Measurements from ENCODE around the gene MEI1.

Gene MEI1

DNA sequence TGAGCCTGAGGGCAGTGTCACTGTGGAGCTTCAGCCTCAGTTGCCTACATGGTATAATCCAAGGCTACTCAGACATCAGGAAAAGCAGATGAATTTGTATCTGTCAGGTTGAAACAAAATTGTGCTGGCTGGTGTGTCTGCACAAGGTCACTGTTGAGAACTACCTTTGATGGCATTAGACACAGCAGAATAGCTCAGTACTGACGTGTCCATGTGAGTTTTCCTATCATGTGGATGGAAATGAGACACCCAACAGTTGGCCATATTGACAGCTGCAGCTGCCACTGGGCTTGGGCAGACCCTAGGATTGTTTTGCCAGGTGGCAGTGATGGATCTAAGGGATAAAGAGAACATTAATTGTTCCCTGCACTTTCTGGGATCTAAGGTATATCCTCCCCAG, 116.9 kb downstream of the MEI1 start:
- TF ChIP-seq, protein P1, sequence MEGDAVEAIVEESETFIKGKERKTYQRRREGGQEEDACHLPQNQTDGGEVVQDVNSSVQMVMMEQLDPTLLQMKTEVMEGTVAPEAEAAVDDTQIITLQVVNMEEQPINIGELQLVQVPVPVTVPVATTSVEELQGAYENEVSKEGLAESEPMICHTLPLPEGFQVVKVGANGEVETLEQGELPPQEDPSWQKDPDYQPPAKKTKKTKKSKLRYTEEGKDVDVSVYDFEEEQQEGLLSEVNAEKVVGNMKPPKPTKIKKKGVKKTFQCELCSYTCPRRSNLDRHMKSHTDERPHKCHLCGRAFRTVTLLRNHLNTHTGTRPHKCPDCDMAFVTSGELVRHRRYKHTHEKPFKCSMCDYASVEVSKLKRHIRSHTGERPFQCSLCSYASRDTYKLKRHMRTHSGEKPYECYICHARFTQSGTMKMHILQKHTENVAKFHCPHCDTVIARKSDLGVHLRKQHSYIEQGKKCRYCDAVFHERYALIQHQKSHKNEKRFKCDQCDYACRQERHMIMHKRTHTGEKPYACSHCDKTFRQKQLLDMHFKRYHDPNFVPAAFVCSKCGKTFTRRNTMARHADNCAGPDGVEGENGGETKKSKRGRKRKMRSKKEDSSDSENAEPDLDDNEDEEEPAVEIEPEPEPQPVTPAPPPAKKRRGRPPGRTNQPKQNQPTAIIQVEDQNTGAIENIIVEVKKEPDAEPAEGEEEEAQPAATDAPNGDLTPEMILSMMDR (IDR thresholded peaks at IDR 0.05; ENCODE audit: low read depth, low read length): no peak
- DNase-seq (ENCODE audit: extremely low read depth, low read depth): no peak

DNA sequence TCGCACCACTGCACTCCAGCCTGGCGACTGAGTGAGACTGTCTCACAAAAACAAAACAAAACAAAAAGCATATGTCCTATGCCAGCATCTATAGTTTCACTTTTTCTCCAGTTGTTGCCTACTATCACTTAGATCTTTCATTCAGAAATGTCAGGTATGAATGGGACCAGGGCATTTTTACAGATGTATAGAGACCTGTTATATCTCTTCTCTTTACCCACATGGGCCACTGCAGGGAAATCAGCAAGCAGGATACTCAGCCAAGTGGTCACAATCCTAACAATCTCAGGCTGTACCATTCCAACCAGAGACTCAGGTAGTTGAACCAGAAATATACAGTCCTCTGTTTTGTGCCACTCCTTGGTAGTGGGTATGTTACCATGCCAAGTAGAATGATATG, 117.6 kb downstream of the MEI1 start:
- DNase-seq (ENCODE audit: extremely low read depth, low read depth): no peak

DNA sequence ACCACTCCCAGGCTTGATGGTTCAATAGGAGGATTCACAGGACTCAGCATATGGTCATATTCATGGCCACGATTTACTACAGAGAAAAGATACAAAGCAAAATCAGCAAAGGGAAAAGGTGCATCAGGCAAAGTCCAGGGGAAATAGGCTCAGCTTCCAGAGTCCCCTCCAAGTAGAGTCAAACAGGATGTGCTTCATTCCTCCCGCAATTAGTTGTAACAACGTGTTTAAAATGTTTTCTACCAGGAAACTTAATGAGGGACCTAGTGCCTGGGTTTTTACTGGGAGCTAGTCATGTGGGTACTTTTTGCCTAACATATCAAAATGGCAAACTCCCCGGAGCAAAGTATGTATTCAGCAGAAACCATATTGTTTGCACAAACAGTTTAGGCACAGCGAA, 118.7 kb downstream of the MEI1 start:
- DNase-seq (ENCODE audit: extremely low read depth, low read depth): no peak
- TF ChIP-seq, protein P1 (IDR thresholded peaks at IDR 0.05; ENCODE audit: low read depth, low read length): no peak

More for the DNA sequence above, 117.6 kb downstream of the MEI1 start:
- TF ChIP-seq, protein P1 (IDR thresholded peaks at IDR 0.05; ENCODE audit: low read depth, low read length): no peak

DNA sequence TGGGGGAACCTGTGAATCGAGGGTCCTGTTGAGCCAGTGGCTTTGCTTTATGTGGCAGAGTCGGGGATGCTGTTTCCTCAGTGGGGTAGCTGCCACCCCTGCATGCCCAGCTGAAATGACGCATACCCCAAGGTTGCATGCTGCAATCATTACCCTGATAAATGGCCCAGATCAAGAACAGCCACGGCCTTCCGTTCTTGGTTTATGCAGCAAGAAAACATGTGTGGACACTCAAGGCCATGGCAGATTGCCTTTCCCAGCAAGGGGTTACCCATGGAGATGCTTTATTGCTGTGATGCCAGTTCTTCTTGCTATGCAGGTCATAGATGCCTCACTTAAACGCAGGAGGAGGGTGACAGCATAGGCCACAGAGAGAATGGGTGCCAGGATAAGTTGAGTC, 119.3 kb downstream of the MEI1 start:
- TF ChIP-seq, protein P1 (IDR thresholded peaks at IDR 0.05; ENCODE audit: low read depth, low read length): no peak
- no peak for DNase-seq (ENCODE audit: extremely low read depth, low read depth)

DNA sequence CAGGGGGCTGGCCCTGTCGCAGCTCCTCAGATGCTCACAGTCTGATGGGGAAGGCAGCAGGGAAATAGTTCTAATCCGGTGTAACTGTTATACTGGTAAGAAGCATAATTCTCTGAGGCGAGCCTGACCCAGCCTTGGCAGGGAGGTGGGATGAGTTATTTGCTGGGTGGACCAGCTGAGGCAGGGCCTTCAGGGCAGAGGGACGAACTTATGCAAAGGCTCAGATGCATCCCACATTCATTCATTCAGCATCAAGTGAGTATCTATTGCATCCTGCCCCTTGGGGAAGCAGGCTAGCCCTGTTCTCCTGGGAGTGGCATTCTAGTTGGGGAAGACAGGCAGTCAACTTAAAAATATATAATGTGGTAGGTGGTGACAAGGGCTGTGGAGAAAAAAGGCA, 120.0 kb downstream of the MEI1 start:
- TF ChIP-seq, protein P1 (IDR thresholded peaks at IDR 0.05; ENCODE audit: low read depth, low read length): no peak
- DNase-seq (ENCODE audit: extremely low read depth, low read depth): no peak

DNA sequence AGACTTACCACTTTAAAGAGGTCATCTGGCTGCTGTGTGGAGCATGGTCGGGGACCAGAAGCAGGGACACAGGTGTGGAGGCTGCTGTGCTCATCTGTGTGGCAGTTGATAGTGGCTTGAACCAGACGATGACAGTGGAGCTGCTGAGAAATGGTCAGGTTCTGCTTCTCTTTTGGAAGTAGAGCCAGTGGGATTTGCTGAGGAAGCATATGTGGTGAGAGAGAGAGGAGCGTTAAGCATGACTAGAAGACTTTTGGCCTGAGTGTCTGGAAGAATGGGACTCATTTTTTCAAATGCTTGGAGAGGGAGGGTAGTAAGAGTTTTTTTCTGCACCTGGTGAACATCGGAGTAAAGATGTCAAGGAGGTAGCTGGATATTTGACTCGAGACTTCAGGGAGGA, 121.1 kb downstream of the MEI1 start:
- TF ChIP-seq, protein P1 (IDR thresholded peaks at IDR 0.05; ENCODE audit: low read depth, low read length): no peak
- DNase-seq (ENCODE audit: extremely low read depth, low read depth): no peak

DNA sequence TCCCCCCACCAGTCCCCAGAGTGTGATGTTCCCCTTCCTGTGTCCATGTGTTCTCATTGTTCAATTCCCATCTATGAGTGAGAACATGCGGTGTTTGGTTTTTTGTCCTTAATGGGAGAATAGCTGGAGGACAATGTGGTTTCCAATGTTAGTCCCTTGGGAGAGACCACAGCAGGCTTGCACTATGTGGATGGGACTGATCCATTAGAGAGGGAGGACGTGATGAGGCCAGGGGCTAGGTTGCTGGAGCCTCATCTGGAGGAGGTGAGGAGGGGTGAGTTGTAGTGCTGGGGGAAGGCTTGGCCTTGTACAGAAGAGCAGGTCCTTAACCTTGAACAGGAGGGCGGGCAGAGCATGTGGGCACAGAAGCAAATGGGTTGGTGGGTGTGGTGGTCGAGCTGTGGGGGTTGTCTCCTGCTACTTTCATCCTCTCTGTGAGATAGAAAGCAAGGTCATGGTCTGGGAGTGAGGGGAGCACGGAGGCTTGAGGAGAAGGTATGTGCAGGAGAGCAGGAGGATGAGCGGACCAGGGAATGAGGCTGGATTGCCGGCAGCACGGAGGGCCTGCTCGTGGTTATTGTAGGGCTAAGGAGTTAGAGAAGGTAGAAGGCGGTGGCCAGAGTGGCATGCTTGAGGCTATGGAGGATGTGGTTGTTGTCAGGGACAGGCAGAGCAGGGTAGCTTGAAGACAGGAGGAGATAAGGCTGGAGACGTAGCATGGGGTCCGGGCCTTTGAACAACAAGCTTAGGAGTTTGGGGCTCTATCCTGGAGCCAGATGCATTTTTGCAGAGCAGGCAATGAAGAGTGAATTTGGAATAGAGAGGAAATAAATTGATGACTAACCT, 122.4 kb downstream of the MEI1 start:
- TF ChIP-seq, protein P1 (IDR thresholded peaks at IDR 0.05; ENCODE audit: low read depth, low read length): no peak
- no peak for DNase-seq (ENCODE audit: extremely low read depth, low read depth)

All from AG09319 (cell line).